ENCODE results near the gene C1orf232. TPM values are rescaled to one million over a fixed set of nuclear protein-coding genes. Genes with fewer than 3 reads are reported as not detected.

The C1orf232 gene
- total RNA-seq, 1 experiment from 2014 or later, result not detected

- TF ChIP-seq CBX3 (IDR thresholded peaks at IDR 0.05; ENCODE audit: low read depth) (no peak), SRF (IDR thresholded peaks at IDR 0.05; ENCODE audit: low read depth) (no peak), JUND (IDR thresholded peaks at IDR 0.05) (no peak), ELF1 (IDR thresholded peaks at IDR 0.05; ENCODE audit: borderline replicate concordance, low read depth) (no peak), ZFX (IDR thresholded peaks at IDR 0.05) (no peak), SP1 (IDR thresholded peaks at IDR 0.05; ENCODE audit: low read depth) (no peak), RAD21 (IDR thresholded peaks at IDR 0.05; ENCODE audit: low read depth) (no peak)
Measured at GRCh38 chr1:26155370-26156284, 13.1 kb downstream of the C1orf232 start (continued).

- intact Hi-C loops (cut with micrococcal nuclease), result no loop called here
- Histone ChIP-seq H2AFZ (ENCODE audit: low read depth, low read length, poor library complexity, severe bottlenecking) (no peak overlapping the region), H3K27me3 (ENCODE audit: insufficient read depth, low read length) (no peaks in the 10 kb centered on the region), H3K4me3 (replicated peaks in 1 of 2; ENCODE audit: low read depth in 1 of 2, low read length in 2 of 2) (no peak overlapping the region), H3K36me3 (ENCODE audit: control insufficient read depth in 1 of 2, insufficient read depth in 2 of 2, low read length in 2 of 2) (no peaks in the 10 kb centered on the region), H3K27ac (ENCODE audit: low read depth, low read length) (no peak overlapping the region), H3K9me2 (ENCODE audit: insufficient read depth) (no peaks in the 10 kb centered on the region), H3K9me3 (ENCODE audit: control insufficient read depth in 1 of 2, insufficient read depth in 1 of 2, low read depth in 1 of 2, low read length in 2 of 2) (no peaks in the 10 kb centered on the region), H3K79me2 (ENCODE audit: insufficient read depth, low read length) (no peaks in the 10 kb centered on the region), H3K4me1 (ENCODE audit: control insufficient read depth in 1 of 2, insufficient read depth in 2 of 2, low read length in 2 of 2) (peaks cover 11 to 28% of the 10 kb centered on the region in 2 experiments), H3K4me2 (ENCODE audit: low read length) (no peak overlapping the region), H4K20me1 (ENCODE audit: insufficient read depth) (no peaks in the 10 kb centered on the region), H3K9ac (ENCODE audit: low read length) (no peak overlapping the region)
- ATAC-seq (no peak), DNase-seq (ENCODE audit: low read depth, low spot score) (no peak)
- ChIA-PET RAD21 (ENCODE audit: low non-redundant PET in 1 of 2, low total read pairs in 2 of 2, uncharacterized antibody in 2 of 2, unreplicated experiment in 2 of 2) (no interaction called here), CTCF (interaction anchor here (1.4 to 2.9 kb wide), 3 partner anchors 10 to 15 kb away, joined by 5 to 21 read pairs (median 11); partner anchors contain the start of gene ZNF593), POLR2A (no interaction called here)
- BruUV-seq (replicated peaks), result no TSS peak
- TF ChIP-seq JUND (IDR thresholded peaks at IDR 0.05), result no peak
- no peak for TF ChIP-seq EGR1 (IDR thresholded peaks at IDR 0.05; ENCODE audit: low read depth)
- TF ChIP-seq ATF3 (IDR thresholded peaks at IDR 0.05), result no peak
- no peak for TF ChIP-seq POLR2AphosphoS5 (IDR thresholded peaks at IDR 0.05; ENCODE audit: low read depth, low read length)
- TF ChIP-seq TCF7L2 (IDR thresholded peaks at IDR 0.05; ENCODE audit: borderline replicate concordance, extremely low read depth, insufficient read depth, insufficient read length), result no peak
- TF ChIP-seq MAX (IDR thresholded peaks at IDR 0.05), result no peak
- no peak for TF ChIP-seq EZH2 (IDR thresholded peaks at IDR 0.05)
- TF ChIP-seq REST (IDR thresholded peaks at IDR 0.05; ENCODE audit: low read depth), result no peak
- TF ChIP-seq POLR2A (IDR thresholded peaks at IDR 0.05; ENCODE audit: borderline replicate concordance, extremely low read depth, insufficient read depth, insufficient read length), result no peak
- TF ChIP-seq RAD21 (IDR thresholded peaks at IDR 0.05; ENCODE audit: low read depth), result no peak
- no peak for TF ChIP-seq EZH2phosphoT487 (IDR thresholded peaks at IDR 0.05; ENCODE audit: borderline replicate concordance)
- no peak for TF ChIP-seq CTCF (IDR thresholded peaks at IDR 0.05 in 2 of 3, conservative IDR thresholded peaks at IDR 0.05 in 1 of 3; ENCODE audit: borderline replicate concordance in 1 of 3, insufficient read depth in 1 of 3, low read depth in 2 of 3, low read length in 2 of 3)
- TF ChIP-seq FOSL1 (IDR thresholded peaks at IDR 0.05; ENCODE audit: low read depth), result no peak
- no peak for TF ChIP-seq CEBPB (IDR thresholded peaks at IDR 0.05; ENCODE audit: low read depth)
- no peak for TF ChIP-seq ZNF274 (IDR thresholded peaks at IDR 0.05; ENCODE audit: low read depth, low read length)
- TF ChIP-seq ZFX (IDR thresholded peaks at IDR 0.05), result no peak
- no peak for TF ChIP-seq SIN3A (IDR thresholded peaks at IDR 0.05; ENCODE audit: low read depth)
- TF ChIP-seq SP1 (IDR thresholded peaks at IDR 0.05; ENCODE audit: low read depth), result no peak
Measured at GRCh38 chr1:26154750-26155149, 14.0 kb downstream of the C1orf232 start.
